ENCODE measurements around the gene BTG4.

DNA sequence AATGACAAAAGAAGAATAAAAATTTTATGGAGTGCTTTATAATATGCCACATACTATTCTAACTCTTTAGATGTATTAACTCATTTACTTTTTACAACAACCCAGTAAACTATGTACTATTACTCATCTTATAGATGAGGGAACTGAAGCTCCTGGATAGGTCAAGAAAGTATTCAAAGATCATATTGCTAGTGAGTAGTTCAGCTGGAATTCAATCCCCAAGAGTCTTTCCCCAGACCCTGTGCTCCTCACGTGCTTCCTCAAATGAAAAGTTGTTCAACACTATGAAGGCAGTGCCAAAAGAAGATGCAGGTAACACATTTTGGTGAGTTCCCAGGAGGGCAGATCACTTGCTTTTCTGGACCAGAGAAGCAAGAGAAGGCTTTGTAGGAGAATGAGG is 46.8 kb downstream of the BTG4 start:
- TF ChIP-seq, protein P1, sequence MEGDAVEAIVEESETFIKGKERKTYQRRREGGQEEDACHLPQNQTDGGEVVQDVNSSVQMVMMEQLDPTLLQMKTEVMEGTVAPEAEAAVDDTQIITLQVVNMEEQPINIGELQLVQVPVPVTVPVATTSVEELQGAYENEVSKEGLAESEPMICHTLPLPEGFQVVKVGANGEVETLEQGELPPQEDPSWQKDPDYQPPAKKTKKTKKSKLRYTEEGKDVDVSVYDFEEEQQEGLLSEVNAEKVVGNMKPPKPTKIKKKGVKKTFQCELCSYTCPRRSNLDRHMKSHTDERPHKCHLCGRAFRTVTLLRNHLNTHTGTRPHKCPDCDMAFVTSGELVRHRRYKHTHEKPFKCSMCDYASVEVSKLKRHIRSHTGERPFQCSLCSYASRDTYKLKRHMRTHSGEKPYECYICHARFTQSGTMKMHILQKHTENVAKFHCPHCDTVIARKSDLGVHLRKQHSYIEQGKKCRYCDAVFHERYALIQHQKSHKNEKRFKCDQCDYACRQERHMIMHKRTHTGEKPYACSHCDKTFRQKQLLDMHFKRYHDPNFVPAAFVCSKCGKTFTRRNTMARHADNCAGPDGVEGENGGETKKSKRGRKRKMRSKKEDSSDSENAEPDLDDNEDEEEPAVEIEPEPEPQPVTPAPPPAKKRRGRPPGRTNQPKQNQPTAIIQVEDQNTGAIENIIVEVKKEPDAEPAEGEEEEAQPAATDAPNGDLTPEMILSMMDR (IDR thresholded peaks at IDR 0.05; ENCODE audit: extremely low read depth in 1 of 2, insufficient read depth in 1 of 2, low read depth in 1 of 2, low read length in 2 of 2): no peak
- TF ChIP-seq POLR2AphosphoS5 (IDR thresholded peaks at IDR 0.05; ENCODE audit: insufficient read depth, low read depth, low read length) (no peak), JUN (IDR thresholded peaks at IDR 0.05; ENCODE audit: borderline replicate concordance, insufficient read depth, insufficient read length, low read depth) (no peak), EZH2 (IDR thresholded peaks at IDR 0.05; ENCODE audit: borderline replicate concordance, low read depth, low read length, severe bottlenecking) (no peak)
